Measurements from ENCODE around the gene SLC25A18.
A peak's percentile ranks its signal among the peaks of the same experiment; 100 is the strongest.
"Not testable (repeated sequence)": the region's sequence is repeated elsewhere in the genome, so short reads cannot be mapped to it uniquely, and the experiment has no call there.

SLC25A18 gene, protein sequence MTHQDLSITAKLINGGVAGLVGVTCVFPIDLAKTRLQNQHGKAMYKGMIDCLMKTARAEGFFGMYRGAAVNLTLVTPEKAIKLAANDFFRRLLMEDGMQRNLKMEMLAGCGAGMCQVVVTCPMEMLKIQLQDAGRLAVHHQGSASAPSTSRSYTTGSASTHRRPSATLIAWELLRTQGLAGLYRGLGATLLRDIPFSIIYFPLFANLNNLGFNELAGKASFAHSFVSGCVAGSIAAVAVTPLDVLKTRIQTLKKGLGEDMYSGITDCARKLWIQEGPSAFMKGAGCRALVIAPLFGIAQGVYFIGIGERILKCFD

DNA sequence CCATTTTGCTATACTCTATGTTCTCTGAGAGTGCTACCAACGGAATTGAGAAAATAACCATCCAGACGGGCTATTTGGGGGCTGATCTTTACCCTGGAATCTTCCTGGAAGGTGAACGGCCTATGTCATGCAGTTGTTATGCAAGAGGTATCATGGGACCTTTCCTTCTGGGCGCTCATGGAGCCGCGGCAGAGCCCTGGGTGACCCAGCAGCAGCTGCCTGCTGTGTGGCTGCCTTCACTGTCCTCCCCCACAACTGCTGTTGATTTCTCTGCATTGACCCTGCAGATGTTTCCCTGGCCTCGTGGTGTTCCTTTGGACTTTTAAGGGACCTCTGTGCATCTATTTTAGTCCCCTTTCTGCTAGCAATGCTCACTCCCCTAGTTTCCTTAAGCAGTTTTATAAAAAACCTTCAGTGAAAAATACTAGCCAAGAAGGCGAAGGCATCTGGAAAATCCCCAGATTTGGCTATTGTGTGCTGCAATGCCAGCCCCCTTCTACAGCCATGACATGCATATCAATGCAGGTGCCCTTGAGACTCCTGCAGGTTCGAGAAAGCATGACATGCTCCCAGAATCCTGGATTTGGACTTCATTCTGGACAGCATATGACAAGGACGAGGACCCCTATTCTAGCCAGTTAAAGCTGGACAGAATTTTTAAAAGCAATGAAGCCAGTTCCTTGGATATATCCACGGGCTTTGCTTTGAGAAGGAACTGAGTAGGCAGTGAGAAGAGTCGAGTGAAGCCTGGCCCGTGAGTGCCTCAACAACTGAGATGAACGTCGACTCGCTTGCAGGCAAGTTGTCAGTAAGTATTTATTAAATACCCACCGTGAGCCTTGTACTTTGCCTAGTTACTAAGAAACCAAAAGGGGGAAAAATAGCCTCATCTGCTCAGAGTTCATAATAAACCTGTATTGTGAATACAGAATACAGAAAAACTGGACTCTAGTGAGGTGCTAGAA lies at the start of gene SLC25A18:
SLC25A18 (plus strand) TSS at position 593 of the 965 bp plus-strand sequence. CDS start 16,447 bp downstream, outside the sequence.
- peak in 1 of 2 experiments; percentile 11 for DNase-seq

DNA sequence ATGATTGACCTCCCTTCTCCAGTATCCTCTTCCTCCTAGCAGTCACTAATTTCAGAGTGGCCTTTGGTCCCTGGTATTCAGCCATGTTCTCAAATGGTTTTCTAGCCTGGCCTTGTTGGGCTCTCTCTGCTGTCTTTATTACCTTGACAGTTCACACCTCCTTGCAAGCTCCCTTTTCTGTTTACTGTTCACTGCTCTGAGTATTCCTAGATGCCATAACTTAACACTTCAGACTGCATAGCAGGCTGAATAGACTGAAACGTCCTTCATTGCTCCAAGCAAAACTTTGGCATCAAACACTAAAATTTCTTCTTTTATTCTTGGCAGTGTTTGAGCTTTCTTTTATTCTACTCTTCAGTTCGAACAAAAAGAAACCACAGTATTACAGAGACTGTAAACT lies 49.7 kb upstream of the SLC25A18 start:
- no peak for DNase-seq

DNA sequence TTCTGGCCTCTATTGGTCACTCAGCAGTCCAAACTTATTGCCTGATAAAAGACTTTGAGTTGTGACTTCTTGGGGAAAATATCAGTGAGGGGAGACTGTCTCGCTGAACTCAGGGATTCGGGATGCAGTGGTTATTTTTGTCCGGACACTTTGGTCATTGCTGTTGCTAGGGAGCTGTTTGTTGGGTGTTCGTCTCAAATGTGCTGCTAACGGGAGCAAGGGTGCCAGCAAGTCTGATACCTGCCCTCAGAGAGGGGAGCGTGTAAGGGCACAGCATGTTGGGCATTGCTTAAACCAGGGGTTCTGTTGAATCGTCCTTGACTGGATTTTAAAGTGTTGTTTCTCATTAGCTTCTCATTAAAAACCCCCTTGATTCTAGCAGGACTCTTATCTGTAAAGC lies 49.2 kb upstream of the SLC25A18 start:
- no peak for DNase-seq

DNA sequence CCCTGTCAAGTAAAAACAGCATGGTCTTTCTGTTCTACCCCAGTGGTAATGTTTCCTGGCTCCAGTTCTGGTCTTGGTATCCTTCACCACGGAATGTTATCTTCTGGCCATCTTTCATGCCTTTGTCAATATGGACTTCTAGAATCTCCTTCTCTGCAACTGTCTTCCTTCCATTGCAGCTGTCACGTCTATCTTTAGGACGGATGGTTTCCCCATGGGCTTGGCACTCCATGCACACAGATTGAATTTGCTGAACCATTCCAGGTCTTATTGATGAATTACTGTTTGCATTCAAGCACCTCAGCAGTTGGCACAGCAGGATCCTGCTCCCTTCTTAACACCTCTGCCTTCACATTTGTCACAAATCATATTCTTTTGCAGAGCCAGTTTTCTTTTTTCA lies 44.9 kb upstream of the SLC25A18 start:
- no peak for DNase-seq

DNA sequence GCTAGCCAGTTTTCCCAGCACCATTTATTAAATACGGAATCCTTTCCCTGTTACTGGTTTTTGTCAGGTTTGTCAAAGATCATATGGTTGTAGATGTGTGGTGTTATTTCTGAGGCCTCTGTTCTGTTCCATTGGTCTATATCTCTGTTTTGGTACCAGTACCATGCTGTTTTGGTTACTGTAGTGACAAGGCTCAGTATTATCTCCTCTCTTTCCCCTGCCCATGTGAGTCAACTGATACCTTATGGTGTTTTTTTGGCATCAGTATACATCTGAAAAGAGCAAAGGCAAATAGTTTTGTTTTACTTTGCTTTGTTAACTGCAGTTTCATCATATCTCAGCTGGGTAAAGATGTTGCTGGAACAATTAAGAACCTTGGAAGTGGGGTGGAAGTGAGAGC lies 41.3 kb upstream of the SLC25A18 start:
- not testable (repeated sequence) for DNase-seq

DNA sequence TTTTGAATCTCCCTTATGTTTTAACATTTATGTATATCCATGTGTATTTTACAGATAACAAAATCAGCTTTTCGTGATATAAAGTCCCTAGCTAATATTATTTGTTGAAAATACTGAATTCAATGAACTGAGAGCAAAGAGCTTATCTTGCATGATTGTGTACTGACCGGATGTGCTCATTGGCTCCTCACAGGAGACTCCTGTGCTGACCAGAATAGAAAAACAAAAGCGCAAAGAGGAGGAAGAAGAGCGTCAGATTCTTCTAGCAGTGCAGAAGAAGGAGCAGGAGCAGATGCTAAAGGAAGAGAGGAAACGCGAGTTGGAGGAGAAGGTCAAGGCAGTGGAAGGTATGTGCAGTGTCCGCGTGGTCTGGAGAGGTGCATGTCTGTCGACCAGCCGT lies 39.4 kb upstream of the SLC25A18 start:
- no peak for DNase-seq

DNA sequence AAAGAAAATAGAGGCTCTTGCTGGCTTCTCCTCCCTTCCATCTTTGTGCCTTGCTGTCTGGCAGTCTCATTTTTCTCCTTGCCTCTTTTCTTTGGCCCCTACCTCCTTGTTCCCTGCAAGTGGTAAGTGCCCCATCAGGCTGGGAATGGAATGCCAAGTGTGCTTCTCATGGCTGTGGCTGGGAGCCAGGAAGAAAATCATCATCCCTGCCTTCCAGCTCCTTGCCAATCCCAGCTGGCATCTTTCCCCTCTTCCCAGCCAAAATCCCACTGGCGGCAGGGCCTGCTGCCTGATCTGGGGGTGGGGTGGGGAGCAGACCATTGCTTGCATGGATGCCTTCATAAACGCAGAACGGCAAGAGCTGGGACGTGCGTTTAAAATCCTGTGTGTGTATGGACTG lies 27.0 kb upstream of the SLC25A18 start:
- no peak for DNase-seq

DNA sequence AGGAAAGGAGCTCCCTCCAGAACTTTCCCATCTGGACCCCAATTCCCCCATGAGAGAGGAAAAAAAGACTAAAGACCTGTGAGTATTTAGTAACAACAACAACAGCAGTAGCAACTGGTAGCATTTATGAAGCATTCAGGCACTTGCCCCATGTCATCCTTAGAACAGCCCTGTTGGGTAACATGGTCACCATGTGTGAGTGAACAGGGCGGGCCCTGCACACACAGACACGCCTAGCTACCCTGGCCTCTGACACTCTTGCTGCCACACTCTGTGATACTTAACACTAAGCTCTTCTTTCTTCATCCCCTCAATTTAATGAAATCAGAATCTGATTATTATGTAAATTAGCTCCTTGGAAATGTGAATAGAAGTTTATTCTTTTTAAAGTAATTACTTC lies 26.1 kb upstream of the SLC25A18 start:
- no peak for DNase-seq

DNA sequence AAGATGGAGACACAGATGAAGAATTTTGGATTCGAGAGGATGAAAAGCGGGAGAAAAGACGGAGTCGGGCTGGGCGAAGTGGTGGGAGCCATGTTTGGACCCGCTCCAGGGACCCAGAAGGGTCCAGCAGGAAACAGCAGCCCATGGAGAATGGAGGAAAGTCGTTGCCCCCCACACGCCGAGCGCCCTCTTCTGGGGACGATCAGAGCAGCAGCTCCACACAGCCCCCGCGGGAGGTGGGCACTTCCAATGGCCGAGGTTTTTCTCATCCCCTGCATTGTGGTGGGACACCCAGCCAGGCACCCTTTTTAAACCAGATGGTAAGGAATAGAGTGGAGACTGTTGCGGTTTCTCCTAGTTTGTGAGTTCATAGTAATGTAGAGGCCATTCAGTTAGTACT lies 22.8 kb upstream of the SLC25A18 start:
- DNase-seq = no peak

DNA sequence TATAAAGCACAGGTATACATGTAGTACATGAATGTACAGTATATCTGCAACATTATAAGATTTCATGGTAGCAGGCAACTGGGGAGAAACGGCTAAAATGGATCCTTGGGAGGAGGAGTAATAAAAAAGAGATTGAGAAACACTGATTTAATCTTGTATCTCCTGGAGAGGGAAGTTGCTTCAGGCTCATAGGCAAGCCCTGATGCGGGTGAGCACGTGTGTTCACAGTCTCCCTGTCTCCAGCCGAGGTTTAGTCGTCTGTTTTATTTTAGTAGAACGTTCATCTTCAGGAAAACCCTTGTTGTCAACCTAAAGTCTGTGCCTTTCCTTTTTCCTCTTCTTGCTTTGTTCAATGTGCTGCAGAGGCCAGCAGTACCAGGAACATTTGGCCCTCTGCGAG lies 21.8 kb upstream of the SLC25A18 start:
- DNase-seq = no peak

DNA sequence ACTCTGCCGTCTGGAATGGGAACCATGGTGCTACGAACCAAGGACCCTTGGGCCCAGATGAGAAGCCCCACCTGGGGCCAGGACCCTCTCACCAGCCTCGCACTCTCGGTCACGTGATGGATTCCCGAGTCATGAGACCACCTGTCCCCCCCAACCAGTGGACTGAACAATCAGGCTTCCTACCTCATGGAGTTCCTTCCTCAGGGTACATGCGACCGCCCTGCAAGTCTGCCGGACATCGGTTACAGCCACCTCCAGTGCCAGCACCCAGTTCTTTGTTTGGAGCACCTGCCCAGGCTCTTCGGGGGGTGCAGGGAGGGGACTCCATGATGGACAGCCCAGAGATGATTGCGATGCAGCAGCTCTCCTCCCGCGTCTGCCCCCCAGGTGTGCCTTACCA lies 20.8 kb upstream of the SLC25A18 start:
- DNase-seq = no peak

DNA sequence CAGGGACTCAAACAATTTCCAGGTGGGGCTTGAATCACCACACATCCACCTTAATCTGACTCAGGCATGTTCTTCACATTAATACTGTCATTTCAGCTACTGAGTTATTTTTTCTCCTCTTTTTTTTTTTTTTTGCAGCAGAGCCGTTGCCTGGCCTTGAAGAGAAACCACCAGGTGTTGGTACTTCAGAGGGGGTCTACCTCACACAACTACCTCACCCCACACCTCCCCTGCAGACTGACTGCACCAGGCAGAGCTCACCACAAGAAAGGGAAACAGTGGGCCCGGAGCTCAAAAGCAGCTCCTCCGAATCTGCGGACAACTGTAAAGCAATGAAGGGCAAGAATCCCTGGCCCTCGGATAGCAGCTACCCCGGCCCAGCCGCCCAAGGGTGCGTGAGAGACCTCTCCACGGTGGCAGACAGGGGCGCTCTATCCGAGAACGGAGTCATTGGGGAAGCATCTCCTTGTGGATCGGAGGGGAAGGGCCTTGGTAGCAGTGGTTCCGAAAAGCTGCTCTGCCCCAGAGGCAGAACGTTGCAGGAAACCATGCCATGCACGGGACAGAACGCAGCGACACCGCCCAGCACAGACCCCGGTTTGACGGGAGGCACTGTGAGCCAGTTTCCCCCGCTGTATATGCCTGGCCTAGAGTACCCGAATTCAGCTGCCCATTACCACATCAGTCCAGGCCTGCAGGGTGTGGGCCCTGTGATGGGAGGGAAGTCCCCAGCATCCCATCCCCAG lies 15.1 kb upstream of the SLC25A18 start:
- DNase-seq = no peak

DNA sequence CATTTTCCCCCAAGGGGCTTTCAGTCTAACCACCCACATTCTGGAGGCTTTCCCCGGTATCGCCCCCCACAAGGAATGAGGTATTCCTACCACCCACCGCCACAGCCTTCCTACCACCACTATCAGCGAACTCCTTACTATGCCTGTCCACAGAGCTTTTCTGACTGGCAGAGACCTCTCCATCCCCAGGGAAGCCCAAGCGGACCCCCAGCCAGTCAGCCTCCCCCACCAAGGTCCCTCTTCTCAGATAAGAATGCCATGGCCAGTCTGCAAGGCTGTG lies 14.6 kb upstream of the SLC25A18 start:
- DNase-seq = no peak

DNA sequence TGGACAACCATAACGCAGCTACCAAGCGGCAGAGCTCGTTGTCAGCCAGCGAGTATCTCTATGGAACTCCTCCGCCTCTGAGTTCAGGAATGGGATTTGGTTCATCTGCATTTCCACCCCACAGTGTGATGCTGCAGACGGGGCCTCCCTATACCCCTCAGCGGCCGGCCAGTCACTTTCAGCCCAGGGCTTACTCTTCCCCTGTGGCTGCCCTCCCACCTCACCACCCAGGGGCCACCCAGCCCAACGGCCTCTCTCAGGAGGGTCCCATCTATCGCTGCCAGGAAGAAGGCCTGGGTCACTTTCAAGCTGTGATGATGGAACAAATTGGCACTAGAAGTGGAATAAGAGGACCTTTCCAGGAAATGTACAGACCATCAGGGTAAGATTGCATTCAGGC lies 14.1 kb upstream of the SLC25A18 start:
- no peak for DNase-seq

DNA sequence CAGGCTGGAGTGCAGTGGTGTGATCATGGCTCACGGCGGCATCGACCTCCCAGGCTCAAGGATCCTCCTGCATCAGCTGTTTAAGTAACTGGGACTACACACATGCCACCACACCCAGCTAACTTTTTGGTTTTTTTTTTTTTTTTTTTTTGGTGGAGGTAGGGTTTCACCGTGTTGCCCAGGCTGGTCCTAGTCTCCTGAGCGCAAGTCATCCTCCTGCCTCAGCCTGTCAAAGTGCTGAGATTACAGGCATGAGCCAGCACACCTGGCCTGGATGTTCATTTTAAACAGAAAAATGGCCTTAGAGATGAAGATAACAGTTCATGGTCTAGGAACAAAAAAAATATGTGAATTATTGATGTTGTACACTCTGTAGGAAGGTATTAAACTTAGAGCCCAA lies 13.6 kb upstream of the SLC25A18 start:
- DNase-seq = no peak

DNA sequence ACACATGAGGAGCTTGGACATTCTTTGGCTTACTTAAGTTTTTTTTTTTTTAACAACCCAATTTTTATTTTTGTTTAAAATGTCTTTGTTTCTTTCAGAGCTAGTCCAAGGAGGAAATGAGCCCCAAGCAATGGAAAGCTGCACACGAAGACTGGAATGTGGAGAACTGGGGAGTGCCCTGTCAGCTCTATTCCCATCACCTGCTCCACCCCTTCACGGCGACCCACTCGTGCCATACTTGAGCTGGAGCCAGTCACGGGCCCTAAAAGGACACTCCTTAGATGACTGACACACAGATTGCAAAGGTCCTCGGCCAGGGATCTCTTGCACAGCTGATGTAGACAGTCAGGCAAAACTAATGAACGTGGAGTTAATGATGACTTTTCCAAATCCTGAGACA lies 10.6 kb upstream of the SLC25A18 start:
- DNase-seq = no peak

DNA sequence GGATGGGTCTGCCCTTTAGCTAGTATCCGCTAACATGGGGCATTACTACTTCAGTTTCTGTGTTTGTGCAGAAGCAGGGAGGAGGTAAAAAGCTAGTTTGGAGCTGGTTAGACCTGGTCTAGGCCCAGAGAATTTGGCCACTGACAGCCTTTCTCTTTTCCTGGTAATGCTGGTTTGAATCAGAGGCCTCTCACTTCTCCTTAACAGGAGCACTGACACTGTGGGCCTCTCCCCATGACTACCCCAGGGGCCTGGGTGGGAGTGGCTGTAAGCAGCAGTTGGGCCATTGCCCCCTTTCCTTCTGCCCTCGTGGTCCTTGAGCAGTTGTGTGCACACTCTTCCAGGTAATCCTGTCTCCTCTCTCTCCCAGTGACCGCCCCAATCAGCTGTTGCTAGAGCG lies 8.5 kb upstream of the SLC25A18 start:
- no peak for DNase-seq

DNA sequence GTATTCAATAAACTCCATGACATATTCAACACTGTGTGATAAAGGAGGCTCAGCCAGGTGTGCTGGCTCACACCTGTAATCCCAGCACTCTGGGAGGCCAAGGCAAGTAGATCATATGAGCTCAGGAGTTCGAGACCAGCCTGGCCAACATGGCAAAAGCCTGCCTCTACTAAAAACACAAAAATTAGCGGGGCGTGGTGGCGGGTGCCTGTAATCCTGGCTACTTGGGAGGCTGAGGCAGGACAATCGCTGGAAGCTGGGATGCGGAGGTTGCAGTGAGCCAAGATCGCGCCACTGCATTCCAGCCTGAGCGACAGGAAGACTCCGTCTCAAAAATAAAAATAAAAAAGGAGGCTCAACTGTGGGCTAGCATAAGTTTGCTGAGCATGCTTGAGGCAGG lies 4.1 kb upstream of the SLC25A18 start:
- no peak for DNase-seq

DNA sequence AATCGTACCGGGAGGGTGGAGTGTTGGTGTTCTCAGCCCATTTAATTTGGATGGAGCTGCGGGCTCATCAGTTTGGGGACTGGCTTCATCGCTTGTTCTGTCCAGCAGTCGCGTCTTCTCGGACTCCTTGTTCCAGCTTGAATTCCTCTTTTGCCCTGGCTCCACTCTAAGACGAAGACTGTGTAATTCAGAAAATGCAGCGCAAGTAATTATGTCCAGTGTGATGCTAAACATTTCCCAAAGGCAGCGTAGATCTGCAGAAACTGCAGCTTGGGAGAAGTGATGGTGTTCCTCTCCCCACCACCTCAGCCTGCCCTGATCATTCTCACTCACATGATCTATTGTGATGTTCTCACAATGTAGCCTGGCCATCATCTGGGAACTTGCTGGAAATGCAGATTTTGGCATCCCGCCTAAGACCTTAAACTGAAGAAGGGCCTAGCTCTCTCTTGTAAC lies 666 bp downstream of the SLC25A18 start:
- DNase-seq = no peak

DNA sequence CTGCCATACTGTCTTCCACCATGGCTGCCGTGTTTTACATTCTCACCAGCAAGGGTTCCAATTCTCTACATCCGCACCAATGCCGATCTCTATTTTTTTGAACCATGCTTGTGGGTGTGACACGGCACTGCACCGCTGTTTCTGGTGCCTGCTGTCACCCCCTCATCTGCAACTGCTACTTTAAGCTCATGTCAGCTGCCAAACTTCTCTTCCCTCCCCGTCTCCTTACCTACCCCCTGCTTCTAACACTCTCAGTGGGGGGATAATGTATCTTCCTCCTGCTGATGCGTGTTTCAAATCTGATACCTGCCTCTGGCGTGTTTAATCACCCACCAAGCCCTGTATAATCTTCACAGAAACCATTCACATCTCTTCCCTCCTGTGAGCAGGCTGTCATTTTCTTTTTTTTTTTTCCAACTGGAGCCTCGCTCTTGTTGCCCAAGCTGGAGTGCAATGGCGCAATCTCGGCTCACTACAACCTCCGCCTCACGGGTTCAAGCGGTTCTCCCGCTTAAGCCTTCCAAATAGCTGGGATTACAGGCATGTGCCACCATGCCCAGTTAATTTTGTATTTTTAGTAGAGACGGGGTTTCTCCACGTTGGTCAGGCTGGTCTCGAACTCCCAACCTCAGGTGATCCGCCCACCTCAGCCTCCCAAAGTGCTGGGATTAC lies 2.9 kb downstream of the SLC25A18 start:
- DNase-seq = not testable (repeated sequence)

DNA sequence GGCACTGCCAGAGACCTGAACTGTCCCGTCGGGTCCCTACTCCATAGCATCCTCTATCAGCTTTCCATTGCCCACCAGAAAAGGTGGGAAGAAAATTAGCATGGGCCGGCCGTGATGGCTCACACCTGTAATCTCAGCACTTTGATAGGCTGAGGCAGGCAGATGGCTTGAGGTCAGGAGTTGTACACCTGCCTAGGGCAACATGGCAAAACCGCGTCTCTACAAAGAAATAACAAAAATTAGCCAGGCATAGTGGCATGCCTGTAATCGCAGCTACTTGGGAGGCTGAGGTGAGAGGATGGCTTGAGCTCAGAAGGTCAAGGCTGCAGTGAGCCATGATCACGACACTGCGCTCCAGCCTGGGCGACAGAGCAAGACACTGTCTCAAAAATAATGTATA lies 3.5 kb downstream of the SLC25A18 start:
- DNase-seq = no peak

DNA sequence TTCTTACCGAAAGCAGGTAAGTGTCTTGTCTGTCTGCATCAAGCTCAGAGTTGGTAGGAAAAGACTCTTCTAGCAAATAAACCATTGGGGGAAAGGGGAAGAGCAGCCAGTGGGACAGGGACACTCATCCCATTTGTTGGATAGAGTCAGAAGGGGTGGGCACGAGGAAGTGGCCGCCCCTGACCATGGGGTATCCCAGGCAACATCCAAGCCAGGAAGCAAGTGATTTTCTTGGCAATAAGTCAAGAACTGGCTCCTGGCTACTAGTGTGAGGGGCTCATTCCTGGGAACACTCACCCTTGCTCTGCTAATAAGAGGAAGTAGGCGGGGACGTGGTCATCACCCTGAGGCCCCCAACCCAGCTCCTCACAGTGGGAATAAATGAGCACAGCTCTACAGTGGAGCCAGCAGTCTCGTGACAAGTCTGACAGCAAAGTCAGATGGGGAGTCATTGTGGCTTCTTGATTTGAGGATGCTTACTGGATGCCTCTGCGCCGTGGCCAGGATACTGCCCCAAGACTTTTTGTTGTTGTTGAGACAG lies 6.7 kb downstream of the SLC25A18 start:
- DNase-seq = no peak
